Lower lobe of right lung (tissue), 2 donors: ENCODE results near the gene C1GALT1. TPM values are rescaled to one million over a fixed set of nuclear protein-coding genes. Genes with fewer than 3 reads are reported as not detected.

ENCODE experiments used
- ATAC-seq, 2 donors: fragments of 200-7000 bp; cut with Tn5 transposase; one replicate each; pipeline ENCODE4 v1.9.1; 2020 to 2022; ENCODE audit warnings: mild to moderate bottlenecking in 2 of 2, moderate library complexity in 2 of 2
- DNase-seq: peaks from one replicate; pipeline ENCODE4 v3.0.0-alpha.2; 2020
- H3K27ac ChIP-seq: fragments of 200-600 bp; one replicate; pipeline ENCODE4 v1.8.0; 2022
- H3K27me3 ChIP-seq: fragments of 200-600 bp; one replicate; pipeline ENCODE4 v1.8.0; 2022; ENCODE audit warnings: low read depth
- H3K36me3 ChIP-seq: fragments of 200-600 bp; one replicate; pipeline ENCODE4 v1.8.0; 2022; ENCODE audit warnings: mild to moderate bottlenecking
- H3K4me1 ChIP-seq: fragments of 200-600 bp; one replicate; pipeline ENCODE4 v1.8.0; 2022
- H3K4me3 ChIP-seq: fragments of 200-600 bp; one replicate; pipeline ENCODE4 v1.8.0; 2022; ENCODE audit warnings: mild to moderate bottlenecking
- H3K9me3 ChIP-seq: fragments of 200-600 bp; one replicate; pipeline ENCODE4 v1.8.0; 2022
- intact Hi-C: fragments of 100-400 bp; cut with DNase I; formaldehyde crosslinking; loops from one replicate; pipeline ENCODE4 v1.11.0; 2022
- total RNA-seq: library from RNA; stranded (reverse); fragmentation: NEBNext Ultra II Directional; extraction: Animal tissue kit (Norgen Biotek cat#: 25700); gene quantifications from one replicate; pipeline ENCODE4 v1.2.1, GENCODE V29; 2021
- TF ChIP-seq, protein P1 (sequence below): fragments of 200-600 bp; IDR thresholded peaks from one replicate; pipeline ENCODE4 v1.8.0; 2022; ENCODE audit warnings: antibody characterized with exemption, mild to moderate bottlenecking
- donor health status: DM: no; HTN: yes; CAD: no; lungs with severe emphysema.

Gene C1GALT1
- total RNA-seq, 1 donor from 2014 or later = 39.0 TPM

DNA sequence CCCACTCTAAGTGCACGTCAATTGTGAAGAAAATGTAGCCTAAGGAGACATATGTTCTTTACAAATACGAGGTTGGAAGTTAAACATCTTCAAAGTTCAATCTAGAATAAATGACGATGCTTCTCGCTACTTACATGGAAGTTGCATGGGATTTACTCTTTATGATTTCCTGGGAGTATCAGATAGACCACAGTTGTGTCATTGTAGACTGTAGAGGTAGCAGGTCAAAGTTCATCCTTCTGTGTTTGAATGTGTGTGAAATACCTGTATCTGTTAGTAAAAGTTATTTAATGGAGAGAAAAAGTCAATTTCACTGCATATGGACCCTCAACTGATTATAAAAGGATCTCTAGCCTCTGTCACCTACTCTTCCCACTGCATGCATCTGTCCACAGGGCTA, 112.6 kb downstream of the C1GALT1 start:
- no peak for ATAC-seq

More for the DNA sequence above, 112.6 kb downstream of the C1GALT1 start:
- Histone ChIP-seq H3K27ac (no peak overlapping the region), H3K27me3 (no peaks in the 10 kb centered on the region), H3K36me3 (no peaks in the 10 kb centered on the region), H3K4me3 (no peak overlapping the region), H3K4me1 (no peaks in the 10 kb centered on the region), H3K9me3 (no peaks in the 10 kb centered on the region)
- TF ChIP-seq, protein P1, sequence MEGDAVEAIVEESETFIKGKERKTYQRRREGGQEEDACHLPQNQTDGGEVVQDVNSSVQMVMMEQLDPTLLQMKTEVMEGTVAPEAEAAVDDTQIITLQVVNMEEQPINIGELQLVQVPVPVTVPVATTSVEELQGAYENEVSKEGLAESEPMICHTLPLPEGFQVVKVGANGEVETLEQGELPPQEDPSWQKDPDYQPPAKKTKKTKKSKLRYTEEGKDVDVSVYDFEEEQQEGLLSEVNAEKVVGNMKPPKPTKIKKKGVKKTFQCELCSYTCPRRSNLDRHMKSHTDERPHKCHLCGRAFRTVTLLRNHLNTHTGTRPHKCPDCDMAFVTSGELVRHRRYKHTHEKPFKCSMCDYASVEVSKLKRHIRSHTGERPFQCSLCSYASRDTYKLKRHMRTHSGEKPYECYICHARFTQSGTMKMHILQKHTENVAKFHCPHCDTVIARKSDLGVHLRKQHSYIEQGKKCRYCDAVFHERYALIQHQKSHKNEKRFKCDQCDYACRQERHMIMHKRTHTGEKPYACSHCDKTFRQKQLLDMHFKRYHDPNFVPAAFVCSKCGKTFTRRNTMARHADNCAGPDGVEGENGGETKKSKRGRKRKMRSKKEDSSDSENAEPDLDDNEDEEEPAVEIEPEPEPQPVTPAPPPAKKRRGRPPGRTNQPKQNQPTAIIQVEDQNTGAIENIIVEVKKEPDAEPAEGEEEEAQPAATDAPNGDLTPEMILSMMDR = no peak
- DNase-seq = no peak
- intact Hi-C loops = no loop called here
